ENCODE results near the gene IL17REL. TPM values are rescaled to one million over a fixed set of nuclear protein-coding genes. Genes with fewer than 3 reads are reported as not detected.
A peak's percentile ranks its signal among the peaks of the same experiment; 100 is the strongest.
"Not testable (repeated sequence)": the region's sequence is repeated elsewhere in the genome, so short reads cannot be mapped to it uniquely, and the experiment has no call there.

IL17REL gene
- total RNA-seq, 1 donor from 2014 or later, result not detected

DNA sequence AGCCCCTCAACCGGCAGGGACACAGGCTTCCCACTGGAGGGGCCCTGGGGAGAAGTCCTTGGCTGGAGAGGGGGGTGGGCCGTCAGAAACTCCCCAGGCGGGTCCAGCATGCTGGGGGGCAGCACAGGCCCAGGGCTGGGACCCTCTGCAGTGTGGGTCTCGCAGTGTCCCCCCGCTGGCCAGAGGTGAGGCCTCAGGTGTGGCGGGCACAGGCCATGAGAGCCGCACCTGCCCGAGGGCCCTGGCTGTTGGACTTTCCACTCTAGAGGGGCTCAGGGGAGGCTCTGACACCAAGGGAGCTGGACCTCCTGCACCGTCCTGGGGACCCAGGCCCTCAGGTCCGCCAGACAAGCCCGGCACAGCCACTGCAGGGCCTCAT is 62.7 kb downstream of the IL17REL start:
- ATAC-seq, result no peak
- no peak for DNase-seq (ENCODE audit: low spot score)

DNA sequence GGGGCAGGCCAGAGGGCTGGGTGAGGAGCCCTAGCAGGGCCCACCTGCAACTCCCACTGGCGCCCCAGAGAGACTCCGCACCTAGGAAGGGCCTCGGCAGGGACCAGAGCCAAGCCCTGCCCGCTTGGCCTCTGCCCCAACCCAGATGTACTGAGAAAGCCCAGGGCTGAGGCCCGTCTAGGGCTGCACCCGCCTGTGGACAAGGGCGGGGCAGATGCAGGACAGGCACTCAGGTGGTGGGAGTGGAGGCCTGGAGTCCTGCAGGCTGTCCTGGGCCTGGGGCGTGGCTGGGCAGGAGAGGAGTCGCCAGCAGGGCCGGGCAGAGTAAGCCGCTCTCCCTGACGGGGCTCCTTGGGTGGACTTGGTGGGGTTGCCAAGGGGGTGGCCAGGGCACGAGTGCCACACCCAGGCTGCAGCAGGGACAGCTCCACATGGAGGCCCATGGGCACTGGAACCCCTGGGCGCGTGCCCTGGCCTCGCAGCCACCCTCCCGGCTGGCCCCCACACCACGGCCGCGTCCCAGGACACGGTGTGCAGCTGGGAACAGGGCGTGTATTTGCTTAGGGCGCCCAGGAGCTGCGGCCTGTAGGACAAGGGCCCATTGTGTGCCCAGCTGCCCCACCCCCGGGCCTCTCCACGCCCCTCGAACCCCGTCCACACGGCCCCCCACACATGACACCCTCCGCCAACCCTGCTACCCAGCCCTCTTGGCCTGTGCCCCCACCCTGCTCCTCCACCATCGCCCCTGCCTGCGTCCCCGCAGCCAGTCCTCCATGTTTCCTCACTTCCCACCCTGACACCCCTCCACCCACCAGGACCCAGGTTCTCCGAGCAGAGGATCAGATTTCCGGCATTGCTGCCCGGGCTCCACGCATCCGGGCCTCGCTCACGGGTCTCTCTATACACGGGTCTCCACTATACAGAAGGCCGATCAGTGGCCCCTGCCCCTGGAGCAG is 63.3 kb downstream of the IL17REL start:
- ATAC-seq (peak; percentile 75), DNase-seq (ENCODE audit: low spot score) (peak; percentile 87)

GRCh38 chr22:49948116-49948957 is 64.2 kb downstream of the IL17REL start:
- DNase-seq (ENCODE audit: low spot score) (no peak), ATAC-seq (no peak)

- ATAC-seq (no peak), DNase-seq (ENCODE audit: low spot score) (no peak)
Measured at GRCh38 chr22:49947296-49947622, 65.3 kb downstream of the IL17REL start.

DNA sequence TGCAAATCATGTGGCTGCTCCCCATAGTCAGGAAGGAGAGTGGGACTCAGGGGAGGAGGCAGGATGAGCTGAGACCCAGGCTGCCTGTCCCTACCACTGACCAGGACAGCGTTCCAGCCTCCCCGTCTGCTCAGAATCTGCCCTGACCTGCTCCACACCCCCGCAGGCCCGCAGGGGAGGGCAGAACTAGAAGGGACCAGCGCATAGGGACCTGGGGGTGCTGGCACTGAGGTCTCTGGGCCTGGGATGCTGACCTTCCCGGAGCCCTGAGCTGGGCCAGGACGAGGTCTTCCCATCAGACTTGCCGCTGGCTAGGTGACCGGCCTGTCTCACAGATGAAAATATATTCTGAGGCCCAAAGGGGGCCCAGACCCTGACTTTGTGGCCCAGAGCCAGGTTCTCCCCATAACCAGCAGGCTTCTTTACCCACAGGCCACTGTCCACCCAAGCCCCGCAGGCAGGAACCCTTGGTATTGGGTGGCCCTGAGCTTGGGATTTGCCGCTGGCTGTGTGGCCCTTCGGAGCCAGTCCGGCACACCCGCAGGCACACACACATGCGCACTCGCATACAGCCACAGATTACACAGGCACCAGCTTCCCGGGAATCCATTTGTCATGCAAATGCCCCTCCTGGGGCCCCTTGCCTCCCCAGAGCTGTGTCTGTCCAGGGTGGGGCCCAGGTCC is 65.8 kb downstream of the IL17REL start:
- no peak for DNase-seq (ENCODE audit: low spot score)

GRCh38 chr22:49945042-49945794 is 67.3 kb downstream of the IL17REL start:
- ATAC-seq; DNase-seq (ENCODE audit: low spot score): not testable (repeated sequence)

More for the DNA sequence above, 65.8 kb downstream of the IL17REL start:
- no peak for ATAC-seq

Other genes with a start within 250 kb of the IL17REL start
- 17.9 TPM for gene BRD1, start 184.9 kb downstream of the IL17REL start, total RNA-seq
- gene ZBED4, start 158.9 kb downstream of the IL17REL start, total RNA-seq, result 4.7 TPM
- gene ALG12, start 94.3 kb downstream of the IL17REL start, total RNA-seq, result 19.1 TPM
- gene CRELD2, start 94.1 kb downstream of the IL17REL start, total RNA-seq, result 65.1 TPM
- gene PIM3, start 52.0 kb downstream of the IL17REL start, total RNA-seq, result 36.8 TPM
- not detected for gene TTLL8, start 45.5 kb upstream of the IL17REL start, total RNA-seq
- gene MLC1, start 72.7 kb upstream of the IL17REL start, total RNA-seq, result not detected
- gene MOV10L1, start 77.2 kb upstream of the IL17REL start, total RNA-seq, result not detected
- 10.6 TPM for gene PANX2, start 158.0 kb upstream of the IL17REL start, total RNA-seq
- gene TRABD, start 173.1 kb upstream of the IL17REL start, total RNA-seq, result 25.9 TPM
- 85.2 TPM for gene SELENOO, start 188.2 kb upstream of the IL17REL start, total RNA-seq
- gene TUBGCP6, start 232.3 kb upstream of the IL17REL start, total RNA-seq, result 21.3 TPM
- 33.3 TPM for gene HDAC10, start 238.5 kb upstream of the IL17REL start, total RNA-seq
- gene MAPK12, start 248.9 kb upstream of the IL17REL start, total RNA-seq, result 5.0 TPM